ENCODE measurements around the gene XXYLT1.
"Not testable (repeated sequence)": the region's sequence is repeated elsewhere in the genome, so short reads cannot be mapped to it uniquely, and the experiment has no call there.

Gene XXYLT1

DNA sequence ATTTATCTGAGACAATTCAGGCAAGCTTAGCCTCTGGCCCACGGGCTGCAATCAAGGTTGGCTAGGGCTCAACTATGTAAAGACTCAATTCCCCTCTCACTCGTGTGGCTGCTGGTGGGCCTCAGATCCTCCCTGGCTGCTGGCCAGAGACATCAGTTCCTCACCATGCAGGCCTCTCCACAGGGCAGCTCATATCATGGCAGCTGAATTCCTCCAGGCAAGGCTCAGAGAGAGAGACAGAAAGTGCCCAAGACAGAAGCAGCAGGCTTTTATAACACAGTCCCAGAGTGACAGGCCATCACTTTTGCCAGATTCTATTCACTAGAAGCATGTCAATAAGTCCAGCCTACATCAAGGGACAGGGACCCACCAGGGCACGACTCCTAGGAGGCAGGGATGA lies 63.2 kb downstream of the XXYLT1 start:
- DNase-seq (ENCODE audit: low read depth): no peak

- DNase-seq (ENCODE audit: low read depth): no peak
Observed at GRCh38 chr3:195207056-195207455, 63.9 kb downstream of the XXYLT1 start.

DNA sequence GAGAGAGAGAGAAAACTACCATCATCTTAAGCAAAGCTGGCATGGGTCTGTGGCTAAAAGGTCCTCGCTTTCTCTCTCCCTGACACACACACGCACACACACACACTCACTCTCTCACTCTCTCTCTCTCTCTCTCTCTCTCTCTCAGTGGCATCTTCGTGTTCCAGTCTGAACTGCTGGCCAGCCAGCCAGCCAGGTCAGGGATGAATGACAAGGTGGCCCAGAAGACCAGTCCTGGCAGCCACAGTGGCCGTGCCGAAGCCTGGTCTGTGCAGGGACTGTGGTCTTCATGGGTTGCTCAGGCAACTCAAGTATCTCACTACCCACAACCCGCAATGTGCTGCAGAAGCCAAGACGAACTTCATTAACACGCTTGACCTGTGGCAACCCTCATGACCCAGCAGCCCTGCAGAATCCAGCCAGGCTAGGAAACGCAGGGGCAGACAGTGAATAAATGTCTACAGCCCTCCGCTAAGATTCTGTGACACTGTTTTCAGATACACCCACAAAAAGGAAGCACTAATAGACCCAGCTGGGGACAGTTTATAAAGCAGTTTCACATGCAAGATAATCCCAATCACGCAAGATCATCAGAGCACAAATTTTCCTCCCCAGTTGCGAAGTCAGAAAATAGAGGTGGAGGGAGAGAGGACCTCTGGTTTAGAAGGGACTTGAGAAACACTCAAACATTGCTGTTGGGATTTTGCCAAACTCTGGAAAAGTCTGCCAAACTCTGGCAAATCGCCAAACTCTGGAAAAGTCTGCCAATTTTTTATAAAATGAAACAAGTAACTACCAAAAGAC lies 66.4 kb downstream of the XXYLT1 start:
- no peak for DNase-seq (ENCODE audit: low read depth)

GRCh38 chr3:195203606-195204005 lies 67.4 kb downstream of the XXYLT1 start:
- no peak for DNase-seq (ENCODE audit: low read depth)

GRCh38 chr3:195201295-195201694 lies 69.7 kb downstream of the XXYLT1 start:
- no peak for DNase-seq (ENCODE audit: low read depth)

GRCh38 chr3:195200010-195200822 lies 70.7 kb downstream of the XXYLT1 start:
- no peak for DNase-seq (ENCODE audit: low read depth)

GRCh38 chr3:195198426-195199346 lies 72.3 kb downstream of the XXYLT1 start:
- no peak for DNase-seq (ENCODE audit: low read depth)

DNA sequence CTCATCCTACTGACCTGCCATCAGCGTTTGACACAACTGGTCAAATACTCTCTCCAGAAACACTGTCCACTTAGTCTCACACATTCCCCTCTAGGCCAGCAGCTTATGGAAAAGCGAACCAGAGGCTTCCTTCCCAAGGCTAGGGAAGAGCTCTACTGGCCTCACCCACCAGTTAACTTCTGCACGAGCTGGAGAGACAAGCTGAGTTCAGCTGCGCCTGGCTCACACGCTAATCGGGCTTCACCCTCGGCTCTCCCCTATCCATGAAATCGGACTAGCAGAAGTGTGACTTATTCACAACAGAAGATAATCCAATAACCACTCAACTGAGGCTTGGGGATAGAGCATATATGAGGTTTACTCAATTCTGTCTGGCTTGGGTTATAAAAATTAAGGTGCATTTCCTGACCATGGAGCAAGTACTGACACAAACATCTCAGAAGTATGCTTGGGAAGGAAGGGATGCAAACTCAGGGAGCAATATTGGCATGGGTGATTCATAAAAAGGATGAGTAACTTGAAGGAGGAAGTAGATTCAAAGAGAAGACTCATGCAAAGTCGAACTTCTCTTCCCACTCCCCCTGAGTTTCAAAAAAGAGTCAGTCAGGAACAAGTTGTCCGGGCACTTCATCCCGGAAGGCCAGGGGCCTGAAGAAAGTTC lies 73.1 kb downstream of the XXYLT1 start:
- no peak for DNase-seq (ENCODE audit: low read depth)

GRCh38 chr3:195196266-195196665 lies 74.7 kb downstream of the XXYLT1 start:
- no peak for DNase-seq (ENCODE audit: low read depth)

GRCh38 chr3:195195321-195196209 lies 75.4 kb downstream of the XXYLT1 start:
- DNase-seq (ENCODE audit: low read depth): no peak

DNA sequence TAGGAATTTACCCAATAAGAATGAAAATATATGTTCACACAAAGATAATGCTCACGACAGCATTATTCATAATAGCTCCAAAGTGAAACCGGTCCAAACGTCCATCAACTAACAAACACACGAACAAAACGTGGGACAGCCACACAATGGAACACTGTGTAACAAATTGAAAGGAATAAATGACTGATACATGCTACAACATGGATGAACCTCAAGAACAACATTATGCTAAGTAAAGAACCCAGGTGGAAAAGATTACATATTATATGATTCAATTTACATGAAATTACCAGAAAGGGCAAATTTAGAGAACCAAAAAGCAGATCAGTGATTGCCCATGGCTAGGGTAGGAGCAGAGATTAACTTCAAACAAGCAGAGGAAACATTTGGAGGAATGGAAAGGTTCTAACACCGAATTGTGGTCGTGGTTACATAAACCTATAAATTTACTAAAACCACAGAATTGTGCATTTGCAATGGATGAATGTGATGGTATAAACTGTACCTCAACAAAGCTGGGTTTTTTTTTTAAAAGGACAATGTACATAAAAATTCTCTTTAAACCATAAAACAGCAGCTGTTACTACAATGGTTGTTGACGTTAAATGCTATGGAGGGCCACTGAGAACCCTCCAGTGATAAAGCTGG lies 76.3 kb downstream of the XXYLT1 start:
- no peak for DNase-seq (ENCODE audit: low read depth)

- DNase-seq (ENCODE audit: low read depth): no peak
Observed at GRCh38 chr3:195191580-195191979, 79.4 kb downstream of the XXYLT1 start.

- no peak for DNase-seq (ENCODE audit: low read depth)
Observed at GRCh38 chr3:195189821-195190220, 81.1 kb downstream of the XXYLT1 start.

- DNase-seq (ENCODE audit: low read depth): no peak
Observed at GRCh38 chr3:195188426-195188927, 82.5 kb downstream of the XXYLT1 start.

GRCh38 chr3:195187609-195188425 lies 83.1 kb downstream of the XXYLT1 start:
- DNase-seq (ENCODE audit: low read depth): no peak

- not testable (repeated sequence) for DNase-seq (ENCODE audit: low read depth)
Observed at GRCh38 chr3:195186710-195187047, 84.3 kb downstream of the XXYLT1 start.

- DNase-seq (ENCODE audit: low read depth): no peak
Observed at GRCh38 chr3:195186041-195186709, 84.8 kb downstream of the XXYLT1 start.

DNA sequence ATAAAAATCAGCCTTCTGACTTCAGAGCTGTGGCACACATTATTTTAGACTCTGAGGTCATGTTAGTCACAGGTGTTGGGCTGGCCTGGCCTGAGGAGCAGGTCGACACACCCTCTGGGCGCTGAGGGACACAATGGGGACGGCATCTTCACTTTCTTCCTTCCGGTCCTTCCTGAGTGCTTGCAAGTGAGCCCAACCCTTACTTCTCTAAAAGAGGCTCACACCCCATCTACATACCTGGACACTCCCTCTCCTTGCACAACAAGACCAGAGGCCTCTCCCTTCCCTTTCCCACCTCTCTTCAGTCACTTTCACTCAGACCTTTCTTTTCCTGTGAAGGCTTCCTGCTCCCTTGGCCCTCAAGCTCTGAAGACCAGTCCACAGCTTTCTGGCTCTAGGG lies 85.4 kb downstream of the XXYLT1 start:
- no peak for DNase-seq (ENCODE audit: low read depth)
